ENCODE data around the gene CTRB1.

The CTRB1 gene

GRCh38 chr16:75241412-75241811 is 22.6 kb downstream of the CTRB1 start:
- TF ChIP-seq GATA2 (IDR thresholded peaks at IDR 0.05; ENCODE audit: low read depth, low read length) (no peak), GATA3 (IDR thresholded peaks at IDR 0.05; ENCODE audit: low read depth, low read length) (no peak)

GRCh38 chr16:75241955-75242354 is 23.2 kb downstream of the CTRB1 start:
- TF ChIP-seq GATA2 (IDR thresholded peaks at IDR 0.05; ENCODE audit: low read depth, low read length), result no peak
- TF ChIP-seq GATA3 (IDR thresholded peaks at IDR 0.05; ENCODE audit: low read depth, low read length), result no peak

GRCh38 chr16:75243667-75244224 is 25.0 kb downstream of the CTRB1 start:
- no peak for TF ChIP-seq GATA2 (IDR thresholded peaks at IDR 0.05; ENCODE audit: low read depth, low read length)

GRCh38 chr16:75244225-75244809 is 25.5 kb downstream of the CTRB1 start:
- TF ChIP-seq GATA2 (IDR thresholded peaks at IDR 0.05; ENCODE audit: low read depth, low read length), result no peak
- TF ChIP-seq GATA3 (IDR thresholded peaks at IDR 0.05; ENCODE audit: low read depth, low read length), result no peak

- TF ChIP-seq GATA3 (IDR thresholded peaks at IDR 0.05; ENCODE audit: low read depth, low read length) (no peak), GATA2 (IDR thresholded peaks at IDR 0.05; ENCODE audit: low read depth, low read length) (no peak)
Observed at GRCh38 chr16:75244844-75245758, 26.3 kb downstream of the CTRB1 start.

GRCh38 chr16:75246504-75247205 is 27.9 kb downstream of the CTRB1 start:
- TF ChIP-seq GATA3 (IDR thresholded peaks at IDR 0.05; ENCODE audit: low read depth, low read length) (no peak), GATA2 (IDR thresholded peaks at IDR 0.05; ENCODE audit: low read depth, low read length) (no peak)

DNA sequence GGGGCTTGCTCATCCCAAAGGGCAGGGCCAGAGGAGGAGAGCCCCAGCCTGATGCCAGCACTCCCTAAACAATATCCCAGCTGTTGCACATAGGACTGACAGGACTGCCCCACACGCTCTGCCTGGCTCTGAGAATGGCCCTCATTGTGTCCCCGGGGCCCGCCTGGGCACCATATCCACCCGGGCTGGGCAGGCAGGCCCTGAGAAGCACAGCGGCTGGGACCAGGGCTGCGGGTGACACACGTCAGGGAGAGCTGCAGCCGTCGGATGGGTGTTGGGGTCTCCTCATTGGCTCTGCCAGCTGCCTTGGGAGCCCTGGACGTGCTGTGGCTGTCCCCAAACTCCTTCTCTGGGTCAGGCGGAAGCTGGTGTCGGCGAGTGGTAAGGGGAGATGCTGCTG is 28.5 kb downstream of the CTRB1 start:
- TF ChIP-seq GATA3 (IDR thresholded peaks at IDR 0.05; ENCODE audit: low read depth, low read length) (no peak), GATA2 (IDR thresholded peaks at IDR 0.05; ENCODE audit: low read depth, low read length) (no peak)

DNA sequence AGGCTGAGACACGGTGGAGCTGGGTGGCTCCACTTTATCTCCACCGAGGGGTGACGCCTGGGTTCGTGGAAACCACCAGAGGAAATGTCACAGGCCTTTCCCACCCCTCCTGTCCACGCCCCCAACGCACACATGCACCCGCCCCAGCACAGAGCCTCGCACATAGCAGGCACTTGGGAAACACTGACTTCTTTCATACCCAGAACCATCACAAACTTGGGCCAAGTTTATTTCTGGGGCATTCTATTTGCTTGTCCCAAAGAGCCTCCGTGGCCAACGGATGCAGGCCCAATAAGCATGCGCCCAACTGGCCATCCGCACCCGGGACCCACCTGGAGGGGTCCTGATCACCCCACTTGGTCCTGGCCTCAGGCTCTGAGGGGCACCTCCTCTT is 29.4 kb downstream of the CTRB1 start:
- TF ChIP-seq GATA2 (IDR thresholded peaks at IDR 0.05; ENCODE audit: low read depth, low read length) (no peak), GATA3 (IDR thresholded peaks at IDR 0.05; ENCODE audit: low read depth, low read length) (no peak)

GRCh38 chr16:75248536-75249380 is 30.0 kb downstream of the CTRB1 start:
- TF ChIP-seq GATA3 (IDR thresholded peaks at IDR 0.05; ENCODE audit: low read depth, low read length) (no peak), GATA2 (IDR thresholded peaks at IDR 0.05; ENCODE audit: low read depth, low read length) (no peak)

DNA sequence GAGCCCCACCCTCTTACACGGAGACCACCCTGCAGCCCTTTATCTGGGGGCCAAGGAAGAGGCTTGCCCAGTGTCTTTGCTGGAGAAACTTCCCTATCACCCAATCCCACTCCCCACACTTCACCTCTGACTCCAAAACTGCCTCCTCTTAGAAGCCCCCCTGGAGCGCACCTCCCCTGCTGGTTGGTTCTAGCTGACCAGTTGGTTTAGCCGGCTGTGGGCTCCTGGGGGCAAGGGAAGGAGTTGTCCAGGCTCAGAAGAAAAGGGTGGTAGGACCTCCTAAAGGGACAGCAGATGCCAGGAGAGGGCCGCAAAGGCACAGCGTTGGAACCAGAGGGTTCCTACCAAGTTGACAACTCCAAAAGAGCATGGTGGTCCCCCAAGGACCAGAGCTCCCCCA is 30.7 kb downstream of the CTRB1 start:
- no peak for TF ChIP-seq GATA2 (IDR thresholded peaks at IDR 0.05; ENCODE audit: low read depth, low read length)
- no peak for TF ChIP-seq GATA3 (IDR thresholded peaks at IDR 0.05; ENCODE audit: low read depth, low read length)

GRCh38 chr16:75250089-75250808 is 31.5 kb downstream of the CTRB1 start:
- TF ChIP-seq GATA3 (IDR thresholded peaks at IDR 0.05; ENCODE audit: low read depth, low read length) (no peak), GATA2 (IDR thresholded peaks at IDR 0.05; ENCODE audit: low read depth, low read length) (no peak)

DNA sequence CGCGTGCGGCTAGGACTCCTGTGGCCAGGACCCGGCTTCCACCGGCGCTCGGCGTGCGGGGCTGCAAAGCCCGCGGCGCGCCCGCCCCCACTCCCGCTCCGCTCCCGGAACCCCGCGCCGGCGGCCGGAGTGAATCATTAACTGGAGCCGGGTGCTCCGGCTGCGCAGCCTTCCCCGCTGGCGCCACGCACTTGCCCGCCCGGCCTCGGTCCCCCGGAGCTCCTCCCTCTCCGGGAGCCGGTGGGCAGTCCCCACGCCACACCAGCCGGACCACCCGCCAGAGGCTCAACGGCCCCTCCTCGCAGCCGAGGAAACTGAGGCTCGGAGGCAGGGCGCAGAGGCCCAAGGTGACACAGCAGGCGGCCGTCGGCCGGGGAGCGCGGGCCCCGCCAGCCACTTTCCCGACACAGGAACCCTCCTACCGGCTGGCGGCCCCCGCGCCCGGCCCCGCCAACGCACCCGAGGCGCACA is 32.1 kb downstream of the CTRB1 start:
- no peak for TF ChIP-seq GATA3 (IDR thresholded peaks at IDR 0.05; ENCODE audit: low read depth, low read length)
- TF ChIP-seq GATA2 (IDR thresholded peaks at IDR 0.05; ENCODE audit: low read depth, low read length), result no peak

Measured in SH-SY5Y (cell line).